B cell (primary cell): ENCODE results near the gene ISLR. TPM values are rescaled to one million over a fixed set of nuclear protein-coding genes. Genes with fewer than 3 reads are reported as not detected.

ENCODE experiments used
- polyA plus RNA-seq: library from polyadenylated mRNA; depleted of rRNA; stranded (reverse); fragments of >200 nt; gene quantifications from 2 replicates; pipeline ENCODE4 v1.2.3, GENCODE V29; 2012
- small RNA-seq: library from RNA; depleted of rRNA; stranded (forward); fragments of <200 nt; gene quantifications from one replicate; pipeline ENCODE3, GENCODE V24; 2012; ENCODE audit warnings: low replicate concordance, low read depth; ENCODE audit not compliant: insufficient read length
- total RNA-seq, 2 donors: library from RNA; stranded (reverse); fragments of 120-200 nt in 1 of 2; gene quantifications; 1 replicate in 1 of 2; 2 replicates in 1 of 2; pipeline versions ENCODE4 v1.2.3 to v1.2.4, GENCODE V29; 2013 to 2022

The ISLR gene
- total and polyA plus RNA-seq, 2 donors (not counting 1 experiment from before 2014, with no cell fraction given) = not detected

Small RNA genes within 50 kb of the gene (small RNA-seq; reads per million reads assigned to genes)
- gene RF00017 = not detected

Other genes with a start within 250 kb of the ISLR start
- 0.49 and 0.61 TPM in 2 replicates for gene LOXL1, start 247.2 kb upstream of the ISLR start, total RNA-seq
- 0.21 and 0.46 TPM in 2 replicates for gene LOXL1, start 247.2 kb upstream of the ISLR start, polyA plus RNA-seq
- gene STOML1, start 181.4 kb upstream of the ISLR start, total RNA-seq = 6.2 and 8.3 TPM in 2 replicates
- gene STOML1, start 181.4 kb upstream of the ISLR start, polyA plus RNA-seq = 7.7 and 11.3 TPM in 2 replicates
- 66.3 and 67.4 TPM in 2 replicates for gene PML, start 179.0 kb upstream of the ISLR start, total RNA-seq
- 59.2 and 59.6 TPM in 2 replicates for gene PML, start 179.0 kb upstream of the ISLR start, polyA plus RNA-seq
- 1.0 TPM in 1 of 2 replicates, not detected in the other for gene GOLGA6A, start 91.2 kb upstream of the ISLR start, total RNA-seq
- gene GOLGA6A, start 91.2 kb upstream of the ISLR start, polyA plus RNA-seq = 0.31 TPM in 1 of 2 replicates, not detected in the other
- gene ISLR2, start 43.1 kb upstream of the ISLR start, total RNA-seq = not detected in 2 replicates
- not detected in 2 replicates for gene ISLR2, start 43.1 kb upstream of the ISLR start, polyA plus RNA-seq
- not detected in 2 replicates for gene STRA6, start 29.1 kb downstream of the ISLR start, total RNA-seq
- gene STRA6, start 29.1 kb downstream of the ISLR start, polyA plus RNA-seq = not detected in 2 replicates
- gene CCDC33, start 62.6 kb downstream of the ISLR start, total RNA-seq = not detected in 2 replicates
- gene CCDC33, start 62.6 kb downstream of the ISLR start, polyA plus RNA-seq = not detected in 2 replicates
- not detected in 2 replicates for gene CYP11A1, start 193.9 kb downstream of the ISLR start, total RNA-seq
- not detected in 2 replicates for gene CYP11A1, start 193.9 kb downstream of the ISLR start, polyA plus RNA-seq